Activated naive CD4-positive, alpha-beta T cell treated with anti-CD3 and anti-CD28 coated beads, Interleukin-2, amount 10 ng/mL, durations not matched to agents 7 days and 5 days (primary cell): Measurements from ENCODE around the gene MYO1F.
"Not testable (repeated sequence)": the region's sequence is repeated elsewhere in the genome, so short reads cannot be mapped to it uniquely, and the experiment has no call there.

Experiments
- CTCF ChIA-PET: fragments of 350-600 bp; sonication (Branson Sonifier 250); formaldehyde crosslinking; loops from one replicate; lab custom pipeline; 2021; ENCODE audit warnings: antibody characterized with exemption; lab: Charles Lee
- DNase-seq: peaks from one replicate; pipeline ENCODE4 v3.0.0-alpha.2; 2020
- H3K27ac Mint-ChIP-seq: one replicate; pipeline ENCODE4 v1.8.0; 2021; ENCODE audit warnings: mild to moderate bottlenecking, moderate library complexity, mixed read lengths
- H3K27me3 Mint-ChIP-seq: one replicate; pipeline ENCODE4 v1.8.0; 2021; ENCODE audit warnings: mild to moderate bottlenecking, mixed read lengths
- H3K36me3 Mint-ChIP-seq: one replicate; pipeline ENCODE4 v1.8.0; 2021; ENCODE audit warnings: mixed read lengths
- H3K4me1 Mint-ChIP-seq: one replicate; pipeline ENCODE4 v1.8.0; 2021; ENCODE audit warnings: mixed read lengths
- H3K4me3 Mint-ChIP-seq: one replicate; pipeline ENCODE4 v1.8.0; 2021; ENCODE audit warnings: mild to moderate bottlenecking, moderate library complexity, mixed read lengths
- H3K9me3 Mint-ChIP-seq: one replicate; pipeline ENCODE4 v1.8.0; 2021; ENCODE audit warnings: mixed read lengths

MYO1F gene

GRCh38 chr19:8577247-8577646 lies at the start of gene MYO1F:
MYO1F (minus strand) TSS chr19:8577442; CDS start chr19:8577309, 133 bp downstream.
- H3K9me3 Mint-ChIP-seq: peaks cover 5% of the 10 kb centered on the region
- peaks cover 7% of the 10 kb centered on the region for H3K27me3 Mint-ChIP-seq
- H3K4me1 Mint-ChIP-seq: peaks cover 80% of the 10 kb centered on the region
- CTCF ChIA-PET: interaction anchor here (1.1 to 6.4 kb wide), 15 partner anchors 7 to 229 kb away, joined by 3 to 82 read pairs (median 10); partner anchors contain the start of genes MARCHF2 and ZNF414
- H3K36me3 Mint-ChIP-seq: peaks cover 49% of the 10 kb centered on the region
- H3K4me3 Mint-ChIP-seq: peak within 1 kb of the TSS; percentile 98
- peak; percentile 48 for DNase-seq
- H3K27ac Mint-ChIP-seq: peak within 1 kb of the TSS; percentile 93

- no peaks in the 10 kb centered on the region for H3K36me3 Mint-ChIP-seq
- no peaks in the 10 kb centered on the region for H3K9me3 Mint-ChIP-seq
- no peak overlapping the region for H3K4me3 Mint-ChIP-seq
- CTCF ChIA-PET: no interaction called here
- H3K27ac Mint-ChIP-seq: no peak overlapping the region
- no peaks in the 10 kb centered on the region for H3K27me3 Mint-ChIP-seq
- DNase-seq: no peak
- H3K4me1 Mint-ChIP-seq: no peaks in the 10 kb centered on the region
Observed at GRCh38 chr19:8626842-8627241, 49.6 kb upstream of the MYO1F start.

- not testable (repeated sequence) for H3K36me3 Mint-ChIP-seq, H3K4me3 Mint-ChIP-seq, H3K9me3 Mint-ChIP-seq, DNase-seq, H3K4me1 Mint-ChIP-seq, H3K27ac Mint-ChIP-seq
- CTCF ChIA-PET: interaction anchor here (1.1 kb wide), 1 partner anchor 41 kb away, joined by 3 read pairs; no protein-coding TSS in a partner anchor
- peaks cover 15% of the 10 kb centered on the region for H3K27me3 Mint-ChIP-seq
Observed at GRCh38 chr19:8622886-8623285, 45.6 kb upstream of the MYO1F start.

GRCh38 chr19:8618751-8619150 lies 41.5 kb upstream of the MYO1F start:
- H3K27ac Mint-ChIP-seq: no peak overlapping the region
- H3K36me3 Mint-ChIP-seq: no peaks in the 10 kb centered on the region
- CTCF ChIA-PET: no interaction called here
- H3K27me3 Mint-ChIP-seq: peaks cover 46% of the 10 kb centered on the region
- H3K4me3 Mint-ChIP-seq: no peak overlapping the region
- no peak for DNase-seq
- no peaks in the 10 kb centered on the region for H3K9me3 Mint-ChIP-seq
- H3K4me1 Mint-ChIP-seq: peaks cover 7% of the 10 kb centered on the region

GRCh38 chr19:8617984-8618383 lies 40.7 kb upstream of the MYO1F start:
- no peak overlapping the region for H3K4me3 Mint-ChIP-seq
- CTCF ChIA-PET: interaction anchor here (1.7 kb wide), 1 partner anchor 76 kb away, joined by 5 read pairs; no protein-coding TSS in a partner anchor
- no peaks in the 10 kb centered on the region for H3K9me3 Mint-ChIP-seq
- H3K4me1 Mint-ChIP-seq: peaks cover 7% of the 10 kb centered on the region
- no peak for DNase-seq
- no peaks in the 10 kb centered on the region for H3K36me3 Mint-ChIP-seq
- peaks cover 53% of the 10 kb centered on the region for H3K27me3 Mint-ChIP-seq
- no peak overlapping the region for H3K27ac Mint-ChIP-seq

- peaks cover 59% of the 10 kb centered on the region for H3K27me3 Mint-ChIP-seq
- not testable (repeated sequence) for H3K4me1 Mint-ChIP-seq, H3K27ac Mint-ChIP-seq, H3K4me3 Mint-ChIP-seq, H3K36me3 Mint-ChIP-seq, DNase-seq, H3K9me3 Mint-ChIP-seq
- CTCF ChIA-PET: interaction anchor here (1.4 to 1.7 kb wide), 2 partner anchors 77 to 264 kb away, joined by 3 to 5 read pairs; no protein-coding TSS in a partner anchor
Observed at GRCh38 chr19:8617325-8617724, 40.1 kb upstream of the MYO1F start.

GRCh38 chr19:8616861-8617260 lies 39.6 kb upstream of the MYO1F start:
- H3K9me3 Mint-ChIP-seq: no peaks in the 10 kb centered on the region
- no peak for DNase-seq
- CTCF ChIA-PET: interaction anchor here (1.4 to 1.7 kb wide), 2 partner anchors 77 to 263 kb away, joined by 3 to 5 read pairs; no protein-coding TSS in a partner anchor
- no peak overlapping the region for H3K27ac Mint-ChIP-seq
- no peaks in the 10 kb centered on the region for H3K36me3 Mint-ChIP-seq
- H3K4me3 Mint-ChIP-seq: no peak overlapping the region
- peaks cover 63% of the 10 kb centered on the region for H3K27me3 Mint-ChIP-seq
- H3K4me1 Mint-ChIP-seq: peaks cover 10% of the 10 kb centered on the region

- H3K9me3 Mint-ChIP-seq: no peaks in the 10 kb centered on the region
- H3K27me3 Mint-ChIP-seq: peaks cover 63% of the 10 kb centered on the region
- DNase-seq: peak; percentile 79
- H3K36me3 Mint-ChIP-seq: no peaks in the 10 kb centered on the region
- no peak overlapping the region for H3K4me3 Mint-ChIP-seq
- no peak overlapping the region for H3K27ac Mint-ChIP-seq
- CTCF ChIA-PET: interaction anchor here (1.1 to 1.7 kb wide), 6 partner anchors 12 to 263 kb away, joined by 3 to 5 read pairs (median 4); partner anchors contain the start of gene MARCHF2
- peaks cover 13% of the 10 kb centered on the region for H3K4me1 Mint-ChIP-seq
Observed at GRCh38 chr19:8615813-8616596, 38.8 kb upstream of the MYO1F start.

GRCh38 chr19:8615024-8615423 lies 37.8 kb upstream of the MYO1F start:
- Mint-ChIP-seq H3K4me1 (peaks cover 17% of the 10 kb centered on the region), H3K36me3 (peaks cover 2% of the 10 kb centered on the region), H3K27ac (no peak overlapping the region), H3K27me3 (peaks cover 57% of the 10 kb centered on the region), H3K9me3 (no peaks in the 10 kb centered on the region), H3K4me3 (no peak overlapping the region)
- no peak for DNase-seq
- CTCF ChIA-PET: interaction anchor here (1.1 to 1.7 kb wide), 6 partner anchors 11 to 202 kb away, joined by 3 to 4 read pairs (median 4); partner anchors contain the start of gene MARCHF2

- Mint-ChIP-seq H3K9me3 (no peaks in the 10 kb centered on the region), H3K4me3 (no peak overlapping the region), H3K27me3 (peaks cover 61% of the 10 kb centered on the region), H3K4me1 (peaks cover 22% of the 10 kb centered on the region), H3K27ac (no peak overlapping the region), H3K36me3 (peaks cover 7% of the 10 kb centered on the region)
- DNase-seq: no peak
- CTCF ChIA-PET: interaction anchor here (0.6 to 1.7 kb wide), 4 partner anchors 16 to 104 kb away, joined by 3 to 4 read pairs (median 4); no protein-coding TSS in a partner anchor
Observed at GRCh38 chr19:8614455-8614854, 37.2 kb upstream of the MYO1F start.

- H3K27me3 Mint-ChIP-seq: peaks cover 67% of the 10 kb centered on the region
- H3K4me1 Mint-ChIP-seq: peaks cover 30% of the 10 kb centered on the region
- CTCF ChIA-PET: interaction anchor here (1.1 kb wide), 1 partner anchor 81 kb away, joined by 3 read pairs; no protein-coding TSS in a partner anchor
- no peak overlapping the region for H3K27ac Mint-ChIP-seq
- no peaks in the 10 kb centered on the region for H3K9me3 Mint-ChIP-seq
- H3K4me3 Mint-ChIP-seq: no peak overlapping the region
- peaks cover 7% of the 10 kb centered on the region for H3K36me3 Mint-ChIP-seq
- no peak for DNase-seq
Observed at GRCh38 chr19:8612807-8613171, 35.5 kb upstream of the MYO1F start.

GRCh38 chr19:8611877-8612806 lies 34.9 kb upstream of the MYO1F start:
- peak overlapping the region; percentile 8 for H3K27ac Mint-ChIP-seq
- H3K4me1 Mint-ChIP-seq: peaks cover 30% of the 10 kb centered on the region
- peaks cover 7% of the 10 kb centered on the region for H3K36me3 Mint-ChIP-seq
- DNase-seq: no peak
- peaks cover 61% of the 10 kb centered on the region for H3K27me3 Mint-ChIP-seq
- H3K9me3 Mint-ChIP-seq: no peaks in the 10 kb centered on the region
- CTCF ChIA-PET: no interaction called here
- peak overlapping the region; percentile 57 for H3K4me3 Mint-ChIP-seq

GRCh38 chr19:8611391-8611876 lies 34.2 kb upstream of the MYO1F start:
- Mint-ChIP-seq H3K36me3 (peaks cover 9% of the 10 kb centered on the region), H3K4me1 (peaks cover 30% of the 10 kb centered on the region), H3K4me3 (peak overlapping the region; percentile 49), H3K27me3 (peaks cover 55% of the 10 kb centered on the region), H3K27ac (no peak overlapping the region), H3K9me3 (no peaks in the 10 kb centered on the region)
- DNase-seq: no peak
- CTCF ChIA-PET: no interaction called here

- CTCF ChIA-PET: no interaction called here
- no peaks in the 10 kb centered on the region for H3K9me3 Mint-ChIP-seq
- H3K4me1 Mint-ChIP-seq: peaks cover 30% of the 10 kb centered on the region
- H3K36me3 Mint-ChIP-seq: peaks cover 9% of the 10 kb centered on the region
- no peak overlapping the region for H3K4me3 Mint-ChIP-seq
- H3K27me3 Mint-ChIP-seq: peaks cover 49% of the 10 kb centered on the region
- no peak overlapping the region for H3K27ac Mint-ChIP-seq
- DNase-seq: no peak
Observed at GRCh38 chr19:8610936-8611300, 33.7 kb upstream of the MYO1F start.
